GF-D8 (cell line): ENCODE results near the gene CNNM3.

ENCODE experiments used
- DNase-seq: peaks from one replicate; lab custom pipeline; 2025; lab: John Stamatoyannopoulos, UW

CNNM3 gene

DNA sequence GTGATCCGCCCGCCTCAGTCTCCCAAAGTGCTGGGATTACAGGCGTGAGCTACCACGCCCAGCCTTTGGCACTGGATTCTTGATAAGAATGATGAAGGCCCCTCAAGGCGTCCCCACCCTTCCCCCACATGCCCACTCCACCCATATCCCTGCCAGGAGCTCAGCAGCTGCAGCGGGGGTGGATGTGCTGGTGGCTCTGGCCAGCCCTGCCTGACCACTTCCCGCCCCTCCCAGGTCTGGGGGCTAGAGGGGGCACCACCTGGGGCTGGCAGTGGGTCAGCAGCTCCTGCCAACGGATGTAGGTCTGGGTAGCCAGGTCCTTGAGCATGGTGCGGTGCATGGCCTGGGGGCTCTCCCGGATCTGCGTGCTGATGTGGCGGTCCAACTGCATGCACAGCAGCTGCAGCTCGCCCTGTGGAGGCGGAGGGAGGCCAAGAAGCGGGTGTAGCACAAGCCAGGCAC is 61.6 kb downstream of the CNNM3 start:
- DNase-seq, result no peak

GRCh38 chr2:96878171-96878570 is 62.1 kb downstream of the CNNM3 start:
- no peak for DNase-seq

- no peak for DNase-seq
Observed at GRCh38 chr2:96878796-96879544, 62.9 kb downstream of the CNNM3 start.

DNA sequence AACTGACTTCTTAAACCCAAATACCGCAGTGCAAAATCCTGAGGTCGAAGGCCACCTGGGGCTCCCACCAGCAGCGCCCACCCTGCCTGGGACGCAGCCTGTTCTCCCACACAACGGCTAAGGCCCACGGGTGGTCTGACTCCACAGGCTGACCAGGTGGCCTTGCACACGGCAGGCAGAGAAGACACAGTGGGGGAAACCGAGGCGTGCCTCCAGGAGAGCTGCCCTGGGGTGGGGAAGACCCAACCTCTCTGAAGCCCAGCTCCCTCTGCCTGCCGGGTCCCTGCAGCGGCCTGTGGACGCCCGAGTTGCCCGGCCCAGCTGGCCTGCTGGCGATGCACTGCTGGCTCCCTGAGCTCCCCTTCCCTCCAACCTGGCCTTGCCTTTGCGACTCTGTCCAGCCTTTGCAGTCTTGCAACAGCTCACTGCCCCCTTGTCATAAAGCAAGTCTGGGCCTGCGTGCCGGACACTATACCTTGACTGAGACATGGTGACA is 63.5 kb downstream of the CNNM3 start:
- DNase-seq, result no peak

DNA sequence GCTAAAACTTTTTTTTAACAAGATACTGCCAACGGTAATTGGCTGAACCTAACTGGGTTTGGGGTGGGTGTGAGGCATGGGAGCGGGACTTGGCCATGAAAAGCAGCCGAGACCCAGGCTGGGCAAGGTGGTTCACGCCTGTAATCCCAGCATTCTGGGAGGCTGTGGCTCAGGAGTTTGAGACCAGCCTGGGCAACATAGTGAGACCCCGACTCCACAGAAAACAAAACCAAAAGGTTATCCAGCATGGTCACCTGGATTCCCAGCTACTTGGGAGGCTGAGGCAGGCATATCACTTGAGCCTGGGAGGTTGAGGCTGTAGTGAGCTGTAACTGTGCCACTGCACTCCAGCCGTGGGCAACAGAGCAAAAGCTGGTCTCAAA is 64.8 kb downstream of the CNNM3 start:
- no peak for DNase-seq

- no peak for DNase-seq
Observed at GRCh38 chr2:96881349-96882195, 65.5 kb downstream of the CNNM3 start.

- no peak for DNase-seq
Observed at GRCh38 chr2:96882230-96882629, 66.2 kb downstream of the CNNM3 start.

GRCh38 chr2:96882906-96883305 is 66.8 kb downstream of the CNNM3 start:
- DNase-seq, result no peak

DNA sequence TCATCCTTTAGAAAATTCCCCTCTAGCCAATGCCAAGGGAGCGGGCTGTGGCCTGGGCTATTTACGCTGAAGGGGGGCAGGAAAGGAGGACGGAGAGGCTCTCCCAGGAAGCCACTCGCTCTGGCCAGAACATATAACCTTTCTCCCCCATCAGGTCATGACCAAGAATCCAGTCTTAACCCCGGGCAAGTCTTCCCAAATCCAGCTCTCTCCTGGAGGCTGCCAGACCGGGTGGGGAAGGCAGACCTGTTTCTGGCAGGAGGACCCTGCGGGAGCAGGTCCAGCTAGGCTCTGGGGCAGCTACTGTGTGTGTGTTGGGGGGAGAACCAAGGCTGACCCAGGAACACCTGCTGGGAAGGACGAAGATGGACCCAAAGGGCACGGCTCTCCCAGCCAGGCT is 67.2 kb downstream of the CNNM3 start:
- no peak for DNase-seq
